HG02610 (cell line): ENCODE measurements around the gene NBPF11.
"Not testable (repeated sequence)": the region's sequence is repeated elsewhere in the genome, so short reads cannot be mapped to it uniquely, and the experiment has no call there.

ENCODE experiments used
- ATAC-seq: cut with Tn5 transposase; IDR thresholded peaks from one replicate; pipeline ENCODE4 v1.9.1; 2021; ENCODE audit warnings: mild to moderate bottlenecking, moderate library complexity; ENCODE audit not compliant: unreplicated experiment

The NBPF11 gene

DNA sequence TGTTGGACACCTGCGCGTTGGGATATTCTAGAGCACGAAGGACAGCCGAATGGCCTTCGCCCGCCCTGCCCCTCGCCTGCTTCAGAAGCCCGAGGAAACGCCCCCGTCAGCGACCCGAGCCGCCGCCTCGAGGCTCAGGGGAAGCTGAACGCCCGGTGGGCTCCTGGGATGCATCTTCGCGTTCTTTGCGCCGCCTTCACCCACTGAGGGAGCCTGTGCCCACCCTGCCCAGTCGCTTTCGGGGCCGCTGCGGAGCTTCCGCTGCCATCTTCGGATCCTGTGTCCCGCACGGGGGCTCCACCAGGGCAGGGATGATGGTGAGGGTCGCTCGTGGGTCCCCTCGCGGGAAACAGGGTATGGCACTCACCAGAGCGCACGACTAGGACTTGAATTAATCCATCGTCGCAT is 91.8 kb downstream of the NBPF11 start:
- not testable (repeated sequence) for ATAC-seq

DNA sequence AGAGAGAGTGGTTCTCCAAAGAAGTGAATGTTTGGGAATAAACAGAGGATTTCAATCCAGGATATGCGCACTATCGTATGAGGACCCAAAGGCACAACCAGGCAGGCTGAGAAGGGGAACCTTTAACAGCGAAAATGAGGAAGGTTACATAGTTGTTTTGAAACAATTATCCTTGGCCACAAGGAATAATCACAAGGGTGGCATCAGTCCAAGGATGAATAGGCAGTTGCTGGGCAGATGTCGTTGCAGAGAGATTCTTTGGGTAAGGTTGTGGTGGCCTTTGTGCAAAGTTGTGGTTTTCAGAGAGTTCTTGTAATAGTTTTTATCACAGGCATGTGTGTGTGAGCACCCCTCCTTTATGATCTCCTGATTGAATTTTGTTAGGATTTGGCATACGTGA is 94.7 kb downstream of the NBPF11 start:
- not testable (repeated sequence) for ATAC-seq
